Stimulated activated CD8-positive, alpha-beta memory T cell treated with anti-CD3 and anti-CD28 coated beads, Interleukin-12 subunit alpha, Interleukin-12 subunit beta, amount 100 ng/mL, for 24 hours (primary cell): ENCODE results near the gene UBAC2.

ENCODE experiments used
- DNase-seq: peaks from one replicate; pipeline ENCODE4 v3.0.0-alpha.2; 2020; ENCODE audit errors: extremely low read depth

The UBAC2 gene

DNA sequence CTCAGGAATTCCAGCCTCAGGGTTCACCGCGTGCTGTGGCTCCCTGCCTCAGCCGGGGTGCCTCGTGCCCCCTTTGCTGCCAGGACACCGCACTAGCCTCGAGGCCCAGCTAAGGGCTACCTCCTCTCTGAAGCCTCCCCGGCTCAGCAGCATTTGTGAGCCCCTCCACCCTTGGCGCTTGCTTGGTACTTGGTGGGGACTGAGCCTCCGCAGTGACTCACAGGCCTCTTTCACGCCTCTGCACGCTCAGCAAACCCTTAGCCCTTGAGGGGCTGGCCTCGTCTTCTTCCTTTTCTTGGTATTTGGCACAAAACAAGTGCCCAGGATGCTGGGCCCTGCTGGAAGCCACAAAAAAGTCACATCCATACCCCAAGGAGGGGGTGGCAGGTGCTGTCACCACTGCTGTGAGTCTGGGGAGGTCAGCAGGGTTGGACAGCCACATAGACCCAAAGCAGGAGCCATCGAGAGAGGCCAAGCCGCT, 215.2 kb downstream of the UBAC2 start:
- no peak for DNase-seq

DNA sequence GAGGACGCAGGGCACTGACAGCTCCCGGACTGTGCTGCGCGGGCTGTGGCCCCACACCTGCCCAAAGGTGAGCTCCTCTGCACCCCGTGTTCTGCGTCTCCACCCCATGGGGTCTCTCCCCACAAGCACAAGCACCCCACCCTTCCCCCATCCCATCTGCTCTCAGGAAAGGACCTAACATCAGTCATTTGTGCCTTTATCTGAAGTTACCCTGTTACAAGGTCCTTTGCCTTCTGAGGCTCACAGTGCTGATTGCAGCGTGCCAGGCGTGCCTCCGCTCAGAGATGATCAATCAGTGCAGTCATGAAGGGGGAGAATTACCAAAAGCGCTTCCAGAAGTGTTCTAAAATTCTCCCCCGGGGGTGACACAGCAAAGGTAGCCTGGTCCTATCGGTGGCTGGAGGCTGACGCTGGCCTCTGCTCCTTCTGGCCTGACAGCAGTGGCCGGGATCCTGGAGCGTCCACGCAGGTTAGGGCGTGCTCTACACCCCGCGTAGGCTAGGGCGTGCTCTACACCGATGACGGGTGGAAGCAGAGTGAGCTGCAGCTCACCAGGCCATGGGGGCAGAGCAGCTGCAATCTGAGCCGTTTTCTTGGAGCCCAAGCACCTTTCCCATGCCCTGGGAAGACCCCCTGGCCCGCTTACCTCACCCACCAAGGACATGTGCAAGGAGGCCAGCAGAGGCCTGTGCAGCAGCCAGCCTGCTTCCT, 215.9 kb downstream of the UBAC2 start:
- no peak for DNase-seq

DNA sequence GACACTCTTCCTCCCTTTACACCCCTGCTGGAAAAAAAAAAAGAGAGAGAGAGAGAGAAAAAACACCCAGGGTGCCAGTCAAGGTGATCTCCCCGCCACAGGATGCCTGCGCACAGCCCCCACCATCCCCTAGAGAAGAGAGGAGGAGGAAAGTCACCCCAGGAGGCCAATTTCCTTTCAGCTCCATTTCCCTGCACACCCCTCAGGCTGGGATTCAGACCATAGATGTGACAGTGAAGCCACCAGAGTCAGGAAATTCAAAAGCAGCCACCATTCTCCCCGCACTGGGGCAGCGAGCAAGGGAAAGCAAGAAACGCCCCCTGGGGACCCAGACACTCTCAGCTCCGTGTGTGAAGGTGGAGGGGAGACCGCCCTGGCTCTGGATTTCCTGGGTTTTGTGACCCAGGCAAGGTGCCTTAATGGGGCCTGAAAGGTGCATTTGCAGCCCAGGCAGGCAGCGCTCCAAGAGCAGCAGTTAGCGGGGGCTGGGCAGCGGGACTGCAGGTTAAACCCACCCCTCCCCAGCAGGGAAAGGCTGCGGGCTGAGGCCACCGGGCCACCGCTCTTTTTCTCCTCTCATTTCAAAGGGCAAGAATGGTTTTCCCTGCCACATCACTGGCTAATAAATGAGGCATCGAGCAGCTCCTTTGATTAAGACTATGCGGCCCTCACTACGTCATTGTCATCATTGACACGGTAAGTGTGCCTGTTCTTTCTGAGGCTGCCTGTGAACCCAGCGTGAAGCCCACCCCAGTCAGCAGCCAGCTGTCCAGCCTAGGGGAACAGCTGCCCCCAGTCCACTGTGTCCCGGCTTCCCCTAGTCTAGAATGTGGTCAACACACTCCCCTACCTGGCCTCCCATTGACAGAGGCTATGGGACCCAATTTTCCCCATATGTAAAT, 216.8 kb downstream of the UBAC2 start:
- DNase-seq = no peak

DNA sequence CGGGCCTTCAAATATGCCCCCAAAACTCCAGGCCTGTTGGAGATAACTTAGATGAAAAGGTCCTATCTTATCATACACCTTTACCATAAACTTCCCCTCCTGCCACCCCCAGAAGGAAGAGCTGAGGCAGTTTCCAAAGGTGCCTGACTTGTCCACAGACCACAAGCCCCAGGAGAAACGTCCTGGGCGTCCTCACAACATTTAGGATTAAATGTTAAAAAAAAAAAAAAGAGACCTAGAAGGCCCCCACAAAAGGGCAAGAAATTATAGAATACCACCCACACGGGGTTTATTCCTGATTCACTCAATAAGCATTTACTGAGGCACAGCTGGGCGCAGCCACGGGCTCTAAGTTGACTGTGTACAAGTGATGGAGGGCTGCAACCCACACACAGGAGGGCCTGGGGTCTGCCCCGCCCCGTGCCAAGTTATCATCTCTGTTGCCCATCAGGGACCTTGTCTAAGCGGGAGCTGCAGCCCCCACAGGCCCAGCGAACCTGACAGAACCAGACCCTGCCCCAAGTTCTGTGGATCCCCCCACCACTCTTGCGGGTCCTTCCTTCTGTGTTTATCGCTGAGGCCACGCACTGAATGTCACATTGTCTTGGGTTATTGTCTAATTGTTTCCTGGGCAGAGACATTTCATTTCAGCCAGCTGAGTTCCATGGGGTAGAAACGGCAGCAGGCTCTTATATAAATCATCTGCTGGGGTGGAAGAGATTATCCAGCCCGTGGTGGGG, 217.6 kb downstream of the UBAC2 start:
- no peak for DNase-seq

DNA sequence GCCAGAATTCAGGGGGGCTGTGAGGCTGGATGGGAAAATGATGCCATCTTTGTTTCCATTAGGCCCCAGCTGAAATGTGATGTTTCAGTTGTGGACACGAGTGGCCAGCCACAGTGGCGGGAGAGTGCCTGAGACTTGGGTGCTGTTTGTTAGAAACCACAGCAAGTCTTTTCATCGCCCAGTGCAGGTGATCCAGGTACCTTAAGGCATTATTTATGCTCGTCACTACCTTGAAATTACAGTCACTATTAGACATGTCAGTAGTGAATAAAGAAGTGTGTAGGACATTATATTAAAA, 218.1 kb downstream of the UBAC2 start:
- no peak for DNase-seq

DNA sequence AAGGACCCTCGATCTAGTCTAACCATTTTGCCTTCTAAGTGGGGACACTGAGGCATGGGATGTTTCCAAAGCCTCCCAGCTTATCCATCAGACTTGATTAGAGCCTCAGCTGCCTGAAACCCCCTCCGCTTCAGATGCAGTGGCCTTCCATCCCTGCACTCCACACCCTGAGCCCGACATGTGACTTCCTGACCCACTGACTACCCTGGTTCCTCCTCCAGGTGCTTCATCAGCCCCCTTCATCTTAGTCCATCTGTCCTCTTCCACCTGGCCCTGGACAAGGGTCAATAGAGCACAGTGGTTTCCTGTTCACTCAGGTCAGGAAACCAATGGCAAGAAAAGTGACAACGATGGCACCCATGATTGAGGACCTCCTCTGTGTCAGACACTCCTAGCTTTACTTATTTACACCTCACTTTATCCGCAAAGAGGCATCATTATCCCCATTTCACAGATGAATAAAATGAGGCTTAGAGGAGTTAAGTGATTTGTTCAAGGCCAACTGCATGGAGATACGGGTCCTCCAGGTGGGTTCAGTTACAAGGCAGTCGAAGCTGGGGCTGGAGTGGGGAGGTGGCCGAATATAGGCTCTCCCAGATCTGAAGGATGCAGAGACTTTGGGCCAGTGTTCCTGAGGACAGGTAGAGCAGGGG, 219.1 kb downstream of the UBAC2 start:
- no peak for DNase-seq

DNA sequence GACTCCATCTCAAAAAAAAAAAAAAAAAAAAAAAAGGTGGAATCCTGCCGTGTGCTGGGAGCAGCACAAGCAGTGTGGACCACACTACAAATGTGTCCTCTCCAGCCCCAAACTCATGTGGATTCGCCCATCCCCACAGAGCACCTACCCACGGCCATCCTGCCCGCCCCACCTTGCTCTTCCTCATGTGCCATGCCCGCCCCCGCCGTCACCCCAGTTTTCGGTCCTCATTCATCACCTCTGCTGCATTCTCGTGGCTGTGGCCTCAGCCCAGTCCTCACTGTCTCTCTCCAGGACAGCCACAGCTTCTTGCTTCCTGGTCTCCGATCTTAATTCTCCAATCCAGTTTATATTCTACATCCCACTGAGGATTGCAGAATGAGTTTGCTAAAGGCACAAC, 220.6 kb downstream of the UBAC2 start:
- DNase-seq = no peak

DNA sequence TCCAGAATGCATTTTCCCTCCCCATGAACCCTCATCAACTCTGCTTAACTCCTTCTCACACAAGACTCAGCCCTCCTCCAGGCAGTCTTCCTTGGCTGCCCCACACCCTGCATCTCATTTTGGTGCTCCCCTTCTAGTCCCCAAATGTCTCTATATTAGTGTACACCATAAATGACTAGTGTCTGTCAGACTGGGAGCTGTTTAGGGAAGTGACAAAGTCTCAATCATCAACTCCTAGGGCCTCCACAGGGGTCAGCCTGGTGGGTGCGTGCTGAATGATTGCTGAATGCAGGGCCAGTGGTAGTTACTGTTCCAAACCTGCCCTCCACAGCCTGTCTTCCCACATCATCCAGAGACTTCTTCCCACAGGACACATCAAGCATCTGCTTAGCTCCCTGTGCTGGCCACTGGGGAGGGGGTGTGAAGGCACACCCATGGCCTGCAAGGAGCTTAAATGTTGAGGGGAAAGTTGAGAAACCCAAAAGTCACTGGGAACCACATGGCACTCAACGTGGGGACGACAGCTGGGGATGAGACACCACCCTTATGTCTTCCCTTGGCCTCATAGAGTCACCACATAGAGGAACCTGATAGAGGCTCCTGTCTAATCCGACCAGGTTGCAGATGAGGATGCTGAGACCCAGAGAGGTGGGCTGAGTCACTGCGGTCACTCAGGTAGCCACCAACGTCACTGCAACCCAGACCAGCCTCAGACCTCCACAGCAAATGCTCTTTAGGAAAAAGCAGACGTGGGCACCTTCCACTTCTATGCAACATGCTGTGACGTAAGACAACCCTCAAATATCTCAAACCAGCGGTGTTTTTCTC, 221.3 kb downstream of the UBAC2 start:
- no peak for DNase-seq

DNA sequence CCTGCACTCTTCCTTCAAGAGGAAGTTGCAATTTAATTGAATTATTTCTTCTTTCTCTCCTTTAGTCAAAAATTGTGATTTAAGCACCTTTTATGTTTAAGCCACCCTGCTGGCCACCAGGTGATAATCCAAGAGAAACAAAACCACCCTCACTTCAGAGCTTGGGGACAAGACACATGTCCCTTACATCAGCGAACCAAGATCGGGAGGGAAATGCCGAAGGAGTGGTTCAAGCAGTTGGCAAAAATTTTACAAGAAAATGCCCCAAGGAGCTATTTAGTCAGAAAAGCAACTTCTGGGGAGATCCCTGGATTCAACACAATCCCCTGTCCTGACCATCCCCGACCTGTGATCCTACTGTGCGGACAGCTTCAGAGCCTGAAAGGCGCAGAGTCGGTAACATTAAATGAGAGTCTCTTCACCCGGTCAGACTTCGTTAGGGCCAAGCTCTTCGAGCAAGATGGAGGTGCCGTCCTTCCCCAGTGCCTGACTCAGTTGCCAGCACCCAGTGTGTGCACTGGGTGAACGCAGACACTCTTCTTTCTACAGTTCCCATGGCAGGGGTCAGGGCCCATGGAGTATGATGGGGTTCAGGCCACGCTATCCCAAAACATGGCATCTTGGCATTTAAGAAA, 222.0 kb downstream of the UBAC2 start:
- DNase-seq = no peak

DNA sequence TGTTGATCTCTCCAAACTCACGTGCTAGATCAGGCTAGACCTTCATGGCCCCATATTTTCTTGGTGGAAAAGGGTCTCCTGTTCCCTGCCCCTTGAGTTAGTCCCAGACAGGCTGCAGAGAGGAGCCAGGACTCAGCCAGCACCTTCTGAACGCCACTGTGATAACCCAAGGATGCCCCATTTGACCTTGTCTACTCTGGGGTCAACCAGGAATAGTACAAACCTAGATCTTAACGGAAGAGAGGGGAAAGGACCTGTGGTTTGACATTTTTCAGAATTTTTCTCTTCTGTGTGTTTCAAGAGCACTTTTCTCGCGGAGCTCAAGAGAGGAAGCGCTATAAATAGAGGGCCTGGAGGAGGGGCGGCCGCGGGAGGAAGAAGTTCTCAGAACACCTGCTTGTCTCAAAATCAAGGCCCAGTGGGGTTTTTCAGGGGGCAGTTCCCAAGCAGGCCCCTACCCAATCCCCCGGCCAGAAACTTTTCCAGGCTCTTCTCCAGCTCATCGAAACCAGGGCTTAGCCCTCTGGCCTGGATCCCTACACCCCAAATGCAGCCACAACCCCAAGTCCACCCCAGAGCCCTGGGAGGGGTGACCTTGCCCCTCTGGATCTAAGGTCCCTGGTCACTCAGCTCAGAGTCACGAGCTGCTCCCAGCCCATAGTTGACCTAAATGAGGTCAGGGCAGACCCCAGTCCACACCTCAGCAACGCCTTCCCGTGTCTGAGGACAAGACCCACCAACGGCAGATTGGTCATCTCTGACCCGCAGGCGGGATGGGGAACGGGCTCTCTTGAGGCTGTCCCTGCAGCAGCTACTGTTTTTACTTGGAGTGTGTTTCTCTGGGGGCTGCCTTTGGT, 225.1 kb downstream of the UBAC2 start:
- no peak for DNase-seq

DNA sequence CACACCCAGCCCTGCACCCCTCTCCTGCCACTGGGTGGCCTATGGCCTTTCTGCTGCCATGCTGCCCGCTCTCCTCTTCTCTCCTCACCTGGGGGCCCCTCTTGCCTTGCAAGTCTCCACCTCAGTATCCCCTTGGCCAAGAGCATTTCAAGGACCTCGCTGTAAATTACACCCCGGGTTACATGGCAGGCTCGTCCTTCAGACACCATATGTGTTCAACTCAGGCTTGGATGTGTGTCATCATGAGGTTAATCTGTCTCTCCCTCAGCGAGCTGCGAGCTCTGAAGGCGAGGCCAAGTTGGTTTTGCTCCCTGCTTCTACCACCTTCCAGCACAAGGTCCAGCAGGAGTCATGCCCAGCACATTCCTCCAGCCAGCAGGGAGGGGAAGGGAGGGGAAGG, 225.8 kb downstream of the UBAC2 start:
- no peak for DNase-seq

DNA sequence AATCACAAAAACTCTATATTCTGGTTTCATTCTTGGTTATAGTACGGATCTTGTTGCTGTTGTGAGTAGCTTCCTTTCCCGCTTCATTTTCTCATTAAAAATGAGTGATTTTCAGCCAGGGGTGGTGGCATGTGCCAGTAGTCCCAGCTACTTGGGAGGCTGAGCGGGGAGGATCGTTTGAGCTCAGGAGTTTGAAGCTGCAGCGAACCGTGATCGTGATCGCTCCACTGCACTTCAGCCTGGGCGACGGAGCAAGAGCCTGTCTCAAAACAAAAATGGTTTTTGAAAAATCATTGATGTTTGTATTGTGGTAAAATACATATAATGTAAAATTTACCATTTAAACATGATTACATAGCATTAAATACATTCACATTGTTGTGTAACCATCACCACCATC, 229.0 kb downstream of the UBAC2 start:
- DNase-seq = no peak

DNA sequence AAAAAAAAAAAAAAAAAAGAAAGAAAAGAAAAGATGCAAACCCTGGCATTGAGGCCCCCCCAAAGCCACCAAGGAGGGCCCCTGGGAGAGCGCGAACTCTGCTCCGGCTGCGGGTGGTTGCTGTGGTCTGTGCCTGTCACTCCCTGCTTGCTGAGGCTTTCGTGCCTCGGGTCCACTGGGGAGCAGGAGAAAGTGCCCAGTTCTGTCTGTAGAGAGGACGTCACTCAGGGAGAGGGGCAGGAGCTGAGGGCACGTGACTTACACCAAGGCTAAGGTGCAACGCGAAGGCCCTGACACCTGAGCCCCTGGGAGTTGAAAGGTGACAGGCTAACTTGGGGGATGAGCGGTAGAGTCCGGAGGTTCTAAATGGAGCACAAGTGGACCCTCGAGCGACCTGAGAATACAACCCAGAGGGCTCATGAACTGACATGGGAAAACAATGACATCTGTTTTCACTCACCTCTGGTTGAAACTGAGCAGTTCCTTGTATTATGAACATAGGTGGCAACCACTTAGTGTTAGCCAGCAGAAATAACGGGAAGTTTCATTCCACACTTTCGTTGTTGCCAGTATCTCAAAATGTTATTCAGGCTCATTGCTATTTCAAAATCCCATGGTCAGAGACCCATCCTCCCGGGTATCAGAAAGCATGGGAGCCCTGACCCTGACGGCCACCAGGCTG, 231.4 kb downstream of the UBAC2 start:
- no peak for DNase-seq

DNA sequence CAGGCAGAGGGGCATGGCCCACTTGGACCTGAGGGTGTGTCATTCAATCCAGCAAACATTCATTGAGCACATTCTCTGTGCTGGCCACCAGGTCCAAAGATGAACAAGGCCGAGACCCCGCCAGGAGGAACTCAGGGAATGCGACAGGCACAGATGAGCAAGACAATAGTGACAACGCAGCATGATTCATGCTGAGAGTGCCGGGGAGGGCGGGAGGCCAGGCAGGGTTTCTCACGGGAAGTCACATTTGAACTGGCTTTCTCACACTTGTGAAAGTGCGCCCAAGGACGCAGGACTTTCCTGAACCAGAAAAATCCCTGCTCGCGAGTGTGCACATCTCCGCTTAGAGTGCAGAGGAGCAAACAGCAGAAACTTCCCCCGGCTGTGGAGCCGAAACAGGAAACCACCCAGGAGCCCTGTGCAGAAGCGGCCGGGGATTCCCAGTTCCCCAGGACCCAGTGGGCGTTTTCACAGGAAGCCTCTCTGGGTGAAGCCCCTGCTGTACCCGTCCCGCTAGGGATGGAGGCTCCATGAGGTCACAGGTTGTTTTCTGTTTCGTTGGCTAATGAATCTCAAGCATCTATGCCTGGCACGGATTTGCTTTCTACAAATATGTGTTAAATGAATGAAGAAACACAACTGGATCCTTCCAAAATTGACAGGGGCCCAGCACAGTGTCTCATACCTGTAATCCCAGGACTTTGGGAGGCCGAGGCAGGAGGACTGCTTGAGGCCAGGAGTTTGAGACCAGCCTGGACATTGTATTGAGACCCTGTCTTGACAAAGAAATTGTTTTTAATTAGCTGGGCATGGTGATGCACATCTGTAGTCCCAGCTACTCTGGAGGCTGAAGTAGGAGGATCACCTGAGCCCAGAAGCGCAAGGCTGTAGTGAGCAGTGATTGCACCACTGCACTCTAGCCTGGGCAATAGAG, 232.2 kb downstream of the UBAC2 start:
- peak; percentile 77 for DNase-seq

DNA sequence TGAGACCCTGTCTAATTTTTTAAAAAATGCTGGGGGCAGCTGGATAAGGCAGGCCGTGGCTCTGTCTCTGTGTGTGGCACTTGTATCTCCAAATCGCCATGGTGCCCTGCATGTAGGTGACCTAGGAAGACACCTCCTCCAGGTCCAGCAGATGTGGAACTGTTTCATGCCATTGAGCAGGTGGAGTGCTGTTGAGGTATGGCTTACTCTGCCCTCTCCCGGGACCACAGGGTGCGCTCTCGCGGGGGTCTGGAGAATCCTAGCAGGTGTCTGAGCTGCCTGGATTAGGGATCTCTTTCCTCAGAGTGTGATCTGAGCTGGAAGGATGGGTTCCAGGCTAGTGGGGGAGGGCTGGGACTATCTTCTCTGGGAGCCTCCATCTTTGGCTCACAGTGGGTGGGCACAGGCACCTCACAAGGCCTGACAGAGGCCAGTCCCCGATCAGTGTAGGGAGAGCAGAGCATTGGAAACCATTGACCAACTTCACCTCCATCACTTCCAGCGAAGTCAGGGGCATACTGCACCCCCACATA, 233.0 kb downstream of the UBAC2 start:
- DNase-seq = no peak

DNA sequence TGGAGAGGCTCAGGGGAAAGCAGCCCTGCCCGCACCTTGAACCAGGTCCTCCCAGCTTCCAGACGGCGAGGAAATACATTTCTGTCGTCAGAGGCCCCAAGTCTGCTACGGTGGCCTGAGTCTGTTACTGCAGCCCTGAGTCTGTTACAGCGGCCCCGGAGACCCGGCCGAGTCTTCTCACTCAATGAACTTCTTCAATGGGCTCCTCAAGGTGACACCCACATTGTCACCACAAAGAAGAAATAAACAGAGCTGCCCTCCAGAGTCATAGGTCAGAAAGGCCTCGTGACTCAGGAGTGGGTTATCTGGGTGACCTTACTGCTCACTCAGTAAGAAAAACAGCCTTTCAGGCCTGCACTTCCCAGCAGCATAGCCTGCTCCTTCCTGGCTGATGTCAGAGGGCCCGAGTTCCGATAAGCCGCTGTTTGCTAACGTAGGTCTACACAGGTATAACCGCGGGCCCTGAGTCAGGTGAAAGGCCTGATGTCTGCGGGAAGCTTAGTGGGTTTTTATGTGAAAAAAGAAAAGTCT, 233.7 kb downstream of the UBAC2 start:
- peak; percentile 44 for DNase-seq

DNA sequence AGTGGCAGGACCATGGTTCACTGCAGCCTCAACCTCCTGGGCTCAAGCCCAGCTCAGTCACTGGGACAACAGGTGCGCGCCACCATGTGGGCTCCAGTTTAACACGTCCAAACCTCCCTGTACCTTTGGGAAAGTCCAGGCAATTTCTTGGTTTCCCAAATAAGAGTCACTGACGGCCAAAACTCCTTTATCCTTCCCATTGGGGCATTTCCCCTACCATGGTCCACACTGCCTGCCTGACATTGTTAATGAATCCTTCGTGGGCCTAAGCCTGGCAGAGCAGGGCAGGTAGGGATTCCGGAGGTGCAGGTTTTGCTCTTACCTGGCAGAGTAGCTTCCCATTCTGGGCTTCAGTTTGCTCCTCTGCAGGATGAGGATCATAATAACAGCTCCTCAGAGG, 234.5 kb downstream of the UBAC2 start:
- no peak for DNase-seq
